Right lobe of liver (tissue), 6 donors: Measurements from ENCODE around the gene EVI5. TPM values are rescaled to one million over a fixed set of nuclear protein-coding genes. Genes with fewer than 3 reads are reported as not detected.

Experiments used
- ATAC-seq, 4 donors: fragments of 200-7000 bp; cut with Tn5 transposase; one replicate each; pipeline ENCODE4 v1.9.1; 2020; ENCODE audit warnings: mild to moderate bottlenecking in 4 of 4, moderate library complexity in 4 of 4
- DNase-seq, 3 donors: peaks; one replicate each; pipeline ENCODE4 v3.0.0-alpha.2; 2020
- H3K27ac ChIP-seq, 3 donors: fragments of 200-600 bp; one replicate each; pipeline ENCODE4 v1.8.0; 2022
- H3K27me3 ChIP-seq, 2 donors: fragments of 200-600 bp; one replicate each; pipeline ENCODE4 v1.8.0; 2022
- H3K36me3 ChIP-seq, 4 donors: fragments of 200-600 bp; sonication (generic) in 1 of 4; one replicate each; pipeline versions ENCODE4 v1.5.1 to v1.8.0; 2017 to 2022; ENCODE audit warnings: control low read depth in 1 of 4
- H3K4me1 ChIP-seq, 4 donors: fragments of 200-600 bp; sonication (generic) in 1 of 4; one replicate each; pipeline versions ENCODE4 v1.5.1 to v1.8.0; 2017 to 2022; ENCODE audit warnings: control low read depth in 1 of 4
- H3K4me3 ChIP-seq, 3 donors: fragments of 200-600 bp; one replicate each; pipeline ENCODE4 v1.8.0; 2022
- H3K9me3 ChIP-seq, 4 donors: fragments of 200-600 bp; sonication (generic) in 1 of 4; one replicate each; pipeline versions ENCODE4 v1.5.1 to v1.8.0; 2017 to 2022; ENCODE audit warnings: control low read depth in 1 of 4
- POLR2A ChIP-seq: fragments of 450-650 bp; IDR thresholded peaks from one replicate; pipeline ENCODE4 v1.6.1; 2017; ENCODE audit warnings: antibody characterized with exemption, mild to moderate bottlenecking
- WGBS: methylation state at CpG from one replicate; pipeline ENCODE4 v1.1.6; 2018; ENCODE audit warnings: low coverage, low lambda C conversion rate; ENCODE audit not compliant: insufficient coverage; ENCODE audit errors: missing lambda C conversion rate; 5-methylcytosine and 5-hydroxymethylcytosine counted together
- intact Hi-C, 2 donors: fragments of 100-400 bp; cut with DNase I; formaldehyde crosslinking; loops; one replicate each; pipeline versions ENCODE4 v1.11.2 to v1.14.1; 2022
- total RNA-seq, 6 experiments: library from RNA; depleted of rRNA in 2 of 6; stranded (reverse); fragments of >200 nt in 2 of 6; fragmentation: NEBNext Ultra II Directional in 3 of 6; extraction: Animal tissue kit (Norgen Biotek cat#: 25700) in 3 of 6; gene quantifications; one replicate each; pipeline versions ENCODE4 v1.1.0 to v1.2.4, GENCODE V29; 2016 to 2023
- TF ChIP-seq, protein P1 (sequence below), 4 donors: fragments of 200-600 bp in 3 of 4; fragments of 450-650 bp in 1 of 4; IDR thresholded peaks; one replicate each; pipeline versions ENCODE4 v1.5.1 to v1.8.0; 2016 to 2022; ENCODE audit warnings: antibody characterized with exemption in 4 of 4, mild to moderate bottlenecking in 2 of 4
- donor health status: DM: no; HTN: yes; CAD: no.
- donor health status: DM: no; HTN: no; CAD: no.
- donor health status: DM: no; HTN: no; CAD: no.
- donor health status: DM: no; HTN: yes; CAD: no.
- donor health status: DM: no; HTN: yes; CAD: no.

Gene EVI5
- total RNA-seq, 6 experiments from 2014 or later: 12.8 to 27.7 (median 19.0) TPM

DNA sequence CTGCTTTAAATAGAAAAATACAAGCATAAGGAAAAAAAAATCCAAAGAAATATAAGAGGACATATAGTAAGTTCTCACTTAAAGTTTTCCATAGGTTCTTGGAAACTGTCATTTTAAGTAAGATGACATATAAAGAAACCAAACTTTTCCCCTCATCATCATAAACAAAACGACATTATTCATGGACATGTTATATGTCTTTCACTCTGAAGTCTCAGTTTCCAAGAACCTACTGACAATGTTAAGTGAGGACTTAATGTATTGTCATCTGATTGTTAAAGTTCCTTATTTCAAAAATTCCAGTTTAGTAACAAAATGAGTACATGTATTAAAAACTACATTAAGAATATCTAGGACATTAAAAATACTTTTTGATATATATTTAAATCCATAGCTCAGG lies 228.6 kb downstream of the EVI5 start:
- H3K27me3 ChIP-seq: no peaks in the 10 kb centered on the region
- no peak overlapping the region for H3K27ac ChIP-seq
- no peaks in the 10 kb centered on the region for H3K36me3 ChIP-seq
- no peaks in the 10 kb centered on the region for H3K4me1 ChIP-seq
- H3K4me3 ChIP-seq: no peak overlapping the region
- no peaks in the 10 kb centered on the region for H3K9me3 ChIP-seq
- intact Hi-C loops: no loop called here
- ATAC-seq (no peak), DNase-seq (no peak)
- 89% methylated on average over 1 of the region's 1 CpG for WGBS
- no peak for TF ChIP-seq POLR2A
- TF ChIP-seq, protein P1, sequence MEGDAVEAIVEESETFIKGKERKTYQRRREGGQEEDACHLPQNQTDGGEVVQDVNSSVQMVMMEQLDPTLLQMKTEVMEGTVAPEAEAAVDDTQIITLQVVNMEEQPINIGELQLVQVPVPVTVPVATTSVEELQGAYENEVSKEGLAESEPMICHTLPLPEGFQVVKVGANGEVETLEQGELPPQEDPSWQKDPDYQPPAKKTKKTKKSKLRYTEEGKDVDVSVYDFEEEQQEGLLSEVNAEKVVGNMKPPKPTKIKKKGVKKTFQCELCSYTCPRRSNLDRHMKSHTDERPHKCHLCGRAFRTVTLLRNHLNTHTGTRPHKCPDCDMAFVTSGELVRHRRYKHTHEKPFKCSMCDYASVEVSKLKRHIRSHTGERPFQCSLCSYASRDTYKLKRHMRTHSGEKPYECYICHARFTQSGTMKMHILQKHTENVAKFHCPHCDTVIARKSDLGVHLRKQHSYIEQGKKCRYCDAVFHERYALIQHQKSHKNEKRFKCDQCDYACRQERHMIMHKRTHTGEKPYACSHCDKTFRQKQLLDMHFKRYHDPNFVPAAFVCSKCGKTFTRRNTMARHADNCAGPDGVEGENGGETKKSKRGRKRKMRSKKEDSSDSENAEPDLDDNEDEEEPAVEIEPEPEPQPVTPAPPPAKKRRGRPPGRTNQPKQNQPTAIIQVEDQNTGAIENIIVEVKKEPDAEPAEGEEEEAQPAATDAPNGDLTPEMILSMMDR (IDR thresholded peaks at IDR 0.05): no peak

DNA sequence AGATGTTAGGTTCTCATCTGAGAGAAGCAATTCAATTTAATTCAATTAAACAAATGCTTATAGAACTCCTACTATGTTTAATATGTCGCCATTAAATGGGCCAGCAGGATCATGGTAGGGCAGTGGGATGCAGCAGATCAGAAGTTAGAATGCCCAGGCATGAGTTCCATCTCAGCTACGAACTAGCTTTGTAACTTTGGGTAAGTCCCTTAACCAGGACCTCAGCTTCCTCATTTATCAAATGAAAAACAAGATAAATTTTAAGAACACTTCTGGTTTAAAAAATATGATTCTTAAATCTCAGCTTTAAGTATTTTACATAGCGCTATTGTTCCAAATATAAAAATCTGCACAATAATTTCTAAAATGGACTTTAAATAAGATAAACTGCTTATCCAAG lies 230.7 kb downstream of the EVI5 start:
- no peaks in the 10 kb centered on the region for H3K9me3 ChIP-seq
- DNase-seq: no peak
- no peaks in the 10 kb centered on the region for H3K27me3 ChIP-seq
- 88% methylated on average over 3 of the region's 3 CpGs for WGBS
- H3K36me3 ChIP-seq: no peaks in the 10 kb centered on the region
- H3K4me3 ChIP-seq: no peak overlapping the region
- intact Hi-C loops: no loop called here
- H3K27ac ChIP-seq: no peak overlapping the region
- no peak for ATAC-seq
- H3K4me1 ChIP-seq: no peaks in the 10 kb centered on the region
- TF ChIP-seq, protein P1 (IDR thresholded peaks at IDR 0.05): no peak
- TF ChIP-seq POLR2A: no peak

DNA sequence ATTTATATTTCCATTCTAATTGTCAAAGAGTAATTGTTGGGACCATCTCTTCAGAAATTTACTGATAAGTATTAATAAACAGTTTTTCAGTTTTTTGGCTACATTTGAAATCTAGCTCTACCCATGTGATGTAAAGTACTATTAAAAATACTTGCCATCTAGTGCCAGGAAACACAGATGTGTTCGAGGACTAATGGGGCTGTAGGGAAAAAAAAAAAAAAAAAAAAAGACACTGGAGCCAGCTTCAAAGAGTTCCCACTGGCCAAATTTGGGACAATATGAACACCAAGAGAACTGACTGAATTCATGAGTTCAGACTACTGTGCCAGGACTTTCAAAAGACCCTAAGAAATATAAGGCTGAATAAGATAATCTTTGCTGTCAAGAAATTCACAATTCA lies 233.0 kb downstream of the EVI5 start:
- DNase-seq (no peak), ATAC-seq (no peak)
- Histone ChIP-seq H3K4me3 (no peak overlapping the region), H3K36me3 (no peaks in the 10 kb centered on the region), H3K4me1 (no peaks in the 10 kb centered on the region), H3K27ac (no peak overlapping the region), H3K27me3 (no peaks in the 10 kb centered on the region), H3K9me3 (no peaks in the 10 kb centered on the region)
- intact Hi-C loops: no loop called here
- WGBS: 40% methylated on average over 1 of the region's 1 CpG
- no peak for TF ChIP-seq POLR2A
- TF ChIP-seq, protein P1 (IDR thresholded peaks at IDR 0.05): no peak

DNA sequence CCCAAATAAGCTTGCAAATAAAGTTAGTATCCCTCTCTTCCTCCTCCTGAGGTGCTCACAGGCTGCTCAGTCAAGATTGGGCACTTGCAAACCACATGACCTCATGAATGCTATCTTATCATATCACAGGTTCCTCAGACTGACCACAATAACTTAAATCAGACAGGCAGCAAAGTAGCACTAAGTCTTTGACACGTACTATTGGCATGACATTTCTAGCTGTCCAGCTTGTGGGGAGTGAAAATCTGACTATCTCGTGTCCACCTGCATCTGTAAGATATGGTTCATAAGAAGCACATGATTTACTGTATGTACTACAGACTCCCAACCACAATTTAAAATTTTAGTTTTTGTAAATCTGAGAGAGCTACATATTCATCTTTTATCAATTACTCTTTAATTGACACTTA lies 240.1 kb downstream of the EVI5 start:
- intact Hi-C loops: no loop called here
- Histone ChIP-seq H3K27me3 (no peaks in the 10 kb centered on the region), H3K4me3 (no peak overlapping the region), H3K27ac (no peak overlapping the region), H3K36me3 (peaks cover 0 to 2% (median 0%) of the 10 kb centered on the region in 4 donors), H3K9me3 (no peaks in the 10 kb centered on the region), H3K4me1 (no peaks in the 10 kb centered on the region)
- no peak for DNase-seq
- ATAC-seq: no peak
- 88% methylated on average over 2 of the region's 2 CpGs for WGBS
- no peak for TF ChIP-seq POLR2A
- TF ChIP-seq, protein P1 (IDR thresholded peaks at IDR 0.05): no peak
